ENCODE results near the gene MSX1.

MSX1 gene

DNA sequence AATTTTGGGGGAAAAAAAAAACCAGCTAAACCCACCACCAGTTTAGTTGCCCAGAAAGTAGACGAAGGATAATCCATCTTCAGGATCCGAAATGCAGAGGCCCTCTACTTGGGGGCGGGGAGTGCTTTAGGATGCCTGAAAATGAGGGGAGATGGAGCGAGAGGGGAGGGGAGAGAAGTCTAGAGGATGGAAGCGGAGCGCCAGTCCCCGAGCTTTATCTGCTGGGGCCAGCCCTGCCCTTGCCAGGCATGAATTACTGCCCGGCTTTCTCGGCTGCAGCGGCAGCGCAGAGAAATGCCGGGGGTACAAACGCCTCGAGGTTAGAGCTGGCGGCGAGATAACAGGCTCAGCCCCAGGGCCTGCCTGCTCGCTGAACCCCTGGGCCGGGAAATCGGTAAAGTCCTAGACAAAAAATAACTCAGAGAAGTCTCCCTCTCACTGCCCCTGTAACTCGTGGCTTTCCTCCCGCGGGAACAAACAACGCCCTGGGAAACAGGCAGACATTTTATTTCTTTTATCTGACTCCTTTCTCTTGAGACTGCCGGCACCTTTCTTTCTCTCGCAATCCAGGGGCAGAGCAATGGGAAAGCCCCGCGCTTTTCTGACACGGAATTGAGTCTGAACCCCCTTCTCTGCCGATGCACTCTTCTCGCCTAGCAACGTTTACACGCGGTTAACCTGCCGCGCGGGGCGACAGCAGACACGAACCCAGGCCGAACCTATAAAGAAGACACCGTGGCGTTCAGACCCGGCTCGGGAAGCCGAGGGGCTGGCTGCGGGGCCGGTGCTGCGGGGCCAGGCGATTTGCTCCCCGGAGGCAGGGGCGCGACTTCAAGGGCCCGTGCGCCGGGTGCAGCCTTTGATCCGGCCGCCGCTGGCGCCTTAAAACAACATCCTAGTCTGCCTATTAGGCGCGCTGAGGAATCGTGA is 3.1 kb upstream of the MSX1 start:
- TF ChIP-seq, protein P1, sequence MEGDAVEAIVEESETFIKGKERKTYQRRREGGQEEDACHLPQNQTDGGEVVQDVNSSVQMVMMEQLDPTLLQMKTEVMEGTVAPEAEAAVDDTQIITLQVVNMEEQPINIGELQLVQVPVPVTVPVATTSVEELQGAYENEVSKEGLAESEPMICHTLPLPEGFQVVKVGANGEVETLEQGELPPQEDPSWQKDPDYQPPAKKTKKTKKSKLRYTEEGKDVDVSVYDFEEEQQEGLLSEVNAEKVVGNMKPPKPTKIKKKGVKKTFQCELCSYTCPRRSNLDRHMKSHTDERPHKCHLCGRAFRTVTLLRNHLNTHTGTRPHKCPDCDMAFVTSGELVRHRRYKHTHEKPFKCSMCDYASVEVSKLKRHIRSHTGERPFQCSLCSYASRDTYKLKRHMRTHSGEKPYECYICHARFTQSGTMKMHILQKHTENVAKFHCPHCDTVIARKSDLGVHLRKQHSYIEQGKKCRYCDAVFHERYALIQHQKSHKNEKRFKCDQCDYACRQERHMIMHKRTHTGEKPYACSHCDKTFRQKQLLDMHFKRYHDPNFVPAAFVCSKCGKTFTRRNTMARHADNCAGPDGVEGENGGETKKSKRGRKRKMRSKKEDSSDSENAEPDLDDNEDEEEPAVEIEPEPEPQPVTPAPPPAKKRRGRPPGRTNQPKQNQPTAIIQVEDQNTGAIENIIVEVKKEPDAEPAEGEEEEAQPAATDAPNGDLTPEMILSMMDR (IDR thresholded peaks at IDR 0.05) = no peak

DNA sequence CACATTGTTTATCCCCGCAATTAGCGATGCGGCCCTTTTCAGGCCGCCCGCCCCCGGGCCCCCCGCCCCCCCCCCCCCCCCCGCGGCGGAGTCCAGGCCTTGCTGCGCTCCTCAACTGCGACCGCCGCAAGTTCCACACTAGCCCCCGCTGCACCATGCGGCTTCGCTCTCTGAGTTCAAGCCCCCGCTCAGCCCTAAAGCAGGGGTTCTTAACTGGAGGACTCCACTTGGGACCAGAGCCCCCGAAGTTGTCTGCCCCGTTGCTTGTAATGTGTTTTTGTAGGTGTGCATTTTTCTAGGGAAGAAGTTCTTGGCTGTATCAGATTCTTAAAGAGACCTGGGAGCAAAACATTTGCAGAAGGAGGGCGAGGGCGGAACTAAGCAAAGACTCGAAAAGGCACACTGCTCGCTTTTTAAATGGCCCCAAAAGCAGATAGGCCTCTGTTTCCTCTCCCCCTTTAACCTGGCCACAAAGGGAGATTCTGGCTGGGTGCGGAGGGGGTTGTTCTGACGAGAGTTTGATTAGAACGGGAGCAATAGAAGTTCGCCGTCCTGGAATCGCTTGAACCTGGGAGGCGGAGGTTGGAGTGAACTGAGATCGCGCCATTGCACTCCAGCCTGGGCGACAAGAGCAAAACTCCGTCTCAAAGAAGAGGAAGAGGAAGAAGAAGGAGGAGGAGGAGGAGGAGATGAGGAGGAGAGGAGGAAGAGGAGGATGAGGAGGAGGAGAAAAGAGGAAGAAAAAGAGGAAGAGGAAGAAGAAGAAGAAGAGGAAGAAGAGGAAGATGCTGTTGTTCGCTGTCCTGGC is 2.3 kb upstream of the MSX1 start:
- TF ChIP-seq, protein P1 (IDR thresholded peaks at IDR 0.05) = no peak

DNA sequence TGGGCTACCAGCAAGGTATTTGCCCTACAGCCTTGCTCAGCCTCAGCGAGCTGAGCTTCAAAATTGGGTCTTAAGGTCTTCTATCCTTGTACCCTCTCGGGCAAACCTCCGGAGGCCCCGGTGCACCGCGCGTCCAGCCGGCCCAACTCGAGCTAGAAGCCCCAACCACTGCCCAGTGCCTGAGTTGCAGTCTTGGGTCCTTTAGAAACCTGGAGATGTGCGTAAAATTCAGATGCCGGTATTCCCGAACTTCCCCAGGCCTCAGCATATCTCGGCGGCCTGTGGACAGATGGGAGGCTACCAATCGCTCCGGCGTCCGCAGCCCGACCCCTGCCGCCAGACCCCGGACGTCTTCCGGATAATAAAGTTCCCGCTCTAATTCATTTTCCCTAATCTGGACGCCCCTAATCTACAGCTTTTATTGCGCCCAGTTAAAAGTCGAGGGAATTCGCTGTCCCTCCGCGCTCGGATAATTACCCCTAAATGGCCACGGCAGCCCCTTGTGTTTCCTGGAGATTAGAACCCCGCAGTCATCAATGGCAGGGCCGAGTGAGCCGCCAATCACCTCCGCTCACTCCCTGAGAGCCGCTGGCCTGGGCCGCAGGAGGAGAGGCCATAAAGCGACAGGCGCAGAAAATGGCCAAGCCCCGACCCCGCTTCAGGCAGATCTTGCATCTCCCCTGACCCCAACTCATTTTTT is 1.5 kb upstream of the MSX1 start:
- TF ChIP-seq, protein P1 (IDR thresholded peaks at IDR 0.05) = no peak

DNA sequence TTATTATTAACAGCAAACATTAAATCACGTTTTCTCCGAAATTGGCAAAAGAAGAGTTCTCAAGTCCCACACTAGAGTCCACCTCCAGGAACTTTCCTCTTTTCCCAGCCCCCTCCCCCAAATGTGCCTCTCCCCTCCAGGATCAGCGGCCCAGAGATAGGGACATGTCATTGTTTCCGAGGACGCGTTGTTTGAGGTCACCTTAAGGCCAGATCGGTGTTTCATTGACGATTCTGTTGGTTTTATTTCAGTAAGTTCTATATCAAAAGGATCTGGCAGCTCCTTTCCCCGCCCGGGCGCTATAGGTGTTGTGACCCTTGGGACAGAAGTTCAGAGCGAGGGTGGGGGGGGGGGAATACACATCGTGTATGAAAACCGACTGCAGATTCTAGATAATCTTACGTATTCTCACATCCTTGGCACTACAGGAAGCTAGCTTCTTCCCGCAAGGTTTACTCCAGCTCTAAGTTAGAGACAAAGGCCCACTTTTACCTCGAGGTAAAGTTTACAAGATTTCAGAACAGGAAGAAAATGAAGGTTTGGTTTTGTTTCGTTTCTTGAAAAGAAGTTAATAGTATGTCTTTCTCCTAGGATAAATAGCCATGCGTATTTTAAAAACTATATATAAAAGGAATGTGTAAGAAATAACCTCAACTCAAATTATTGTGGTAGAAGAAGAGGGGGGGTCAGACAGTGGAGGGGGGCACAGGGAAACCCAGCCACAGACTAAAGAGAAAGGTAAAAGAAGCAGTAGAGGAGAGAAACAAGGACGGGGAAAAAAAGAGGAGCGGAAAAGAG is 739 bp upstream of the MSX1 start:
- TF ChIP-seq, protein P1 (IDR thresholded peaks at IDR 0.05) = no peak

DNA sequence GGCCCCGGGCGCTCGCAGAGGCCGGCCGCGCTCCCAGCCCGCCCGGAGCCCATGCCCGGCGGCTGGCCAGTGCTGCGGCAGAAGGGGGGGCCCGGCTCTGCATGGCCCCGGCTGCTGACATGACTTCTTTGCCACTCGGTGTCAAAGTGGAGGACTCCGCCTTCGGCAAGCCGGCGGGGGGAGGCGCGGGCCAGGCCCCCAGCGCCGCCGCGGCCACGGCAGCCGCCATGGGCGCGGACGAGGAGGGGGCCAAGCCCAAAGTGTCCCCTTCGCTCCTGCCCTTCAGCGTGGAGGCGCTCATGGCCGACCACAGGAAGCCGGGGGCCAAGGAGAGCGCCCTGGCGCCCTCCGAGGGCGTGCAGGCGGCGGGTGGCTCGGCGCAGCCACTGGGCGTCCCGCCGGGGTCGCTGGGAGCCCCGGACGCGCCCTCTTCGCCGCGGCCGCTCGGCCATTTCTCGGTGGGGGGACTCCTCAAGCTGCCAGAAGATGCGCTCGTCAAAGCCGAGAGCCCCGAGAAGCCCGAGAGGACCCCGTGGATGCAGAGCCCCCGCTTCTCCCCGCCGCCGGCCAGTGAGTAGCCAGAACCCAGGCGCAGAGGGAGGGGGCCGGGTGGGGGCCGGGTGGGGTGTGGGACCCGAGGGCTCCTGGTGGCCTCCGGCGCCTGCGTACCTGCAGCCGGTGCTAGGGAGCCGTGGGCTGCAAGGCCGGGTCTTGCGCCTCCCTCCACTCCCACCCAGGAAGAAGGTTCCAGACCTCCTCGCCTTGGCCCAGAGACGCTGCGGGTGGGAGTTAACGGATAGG is 534 bp downstream of the MSX1 start:
- TF ChIP-seq, protein P1 (IDR thresholded peaks at IDR 0.05) = no peak

DNA sequence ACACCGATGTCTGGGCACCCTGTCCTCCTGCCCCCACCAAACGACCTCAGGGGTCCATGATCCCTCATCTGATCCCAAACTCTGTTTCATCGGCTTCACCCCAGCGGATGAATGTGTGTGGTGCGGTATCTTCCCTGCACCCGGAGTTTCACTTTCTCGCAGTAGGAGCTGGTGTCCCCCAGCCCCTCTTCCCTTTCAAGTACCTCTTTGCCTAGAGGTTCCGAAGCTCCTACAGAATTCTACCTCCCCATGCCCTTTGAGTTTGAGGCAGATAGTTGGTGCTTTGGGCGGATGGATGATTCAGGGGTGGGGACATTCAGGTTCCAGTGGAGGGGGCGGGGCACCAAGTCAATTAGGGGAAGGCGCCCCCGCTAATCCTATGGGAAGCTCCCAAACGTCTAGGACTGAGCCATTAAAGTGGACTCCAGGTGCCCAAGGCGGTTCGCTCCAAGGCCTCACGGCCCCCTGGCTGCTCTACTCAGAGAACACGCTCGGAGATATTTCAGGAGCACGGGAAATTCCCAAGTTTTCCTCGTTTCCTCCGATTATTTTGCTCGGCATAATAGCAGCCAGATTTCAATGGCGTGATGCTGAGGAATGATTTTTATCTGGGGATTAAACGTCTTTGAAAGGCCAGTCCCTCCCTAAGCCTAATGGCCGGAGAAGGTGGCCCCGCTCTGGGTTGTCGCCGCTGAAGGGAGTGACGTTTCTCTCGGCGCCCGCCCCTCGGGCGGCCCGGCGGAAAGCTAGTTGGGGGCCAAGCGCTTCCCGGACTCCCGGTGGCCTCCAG is 1.3 kb downstream of the MSX1 start:
- TF ChIP-seq, protein P1 (IDR thresholded peaks at IDR 0.05) = no peak

Measured in LNCAP (cell line).